Coronary artery (tissue), 2 donors: ENCODE measurements around the gene TSPAN13.

Source experiments
- DNase-seq: peaks from one replicate; pipeline ENCODE4 v3.0.0-alpha.2; 2017; ENCODE audit warnings: low spot score
- H3K27ac ChIP-seq, 2 donors: fragments of 200-600 bp; sonication (generic); one replicate each; pipeline ENCODE4 v1.5.1; 2016 to 2019
- H3K4me3 ChIP-seq: fragments of 200-600 bp; sonication (generic); 2 replicates; pipeline ENCODE4 v1.5.1; 2016; ENCODE audit warnings: mild to moderate bottlenecking, moderate library complexity
- CTCF ChIP-seq: fragments of 200-600 bp; sonication (generic); IDR thresholded peaks from one replicate; pipeline ENCODE4 v1.5.1; 2019; ENCODE audit warnings: antibody characterized with exemption

TSPAN13 gene

GRCh38 chr7:16785846-16786245 is 32.3 kb downstream of the TSPAN13 start:
- no peak for DNase-seq
- Histone ChIP-seq H3K27ac (no peak overlapping the region), H3K4me3 (no peak overlapping the region)
- no peak for TF ChIP-seq CTCF

- DNase-seq = no peak
- TF ChIP-seq CTCF = no peak
- Histone ChIP-seq H3K4me3 (no peak overlapping the region), H3K27ac (no peak overlapping the region)
Observed at GRCh38 chr7:16786257-16786656, 32.7 kb downstream of the TSPAN13 start.

DNA sequence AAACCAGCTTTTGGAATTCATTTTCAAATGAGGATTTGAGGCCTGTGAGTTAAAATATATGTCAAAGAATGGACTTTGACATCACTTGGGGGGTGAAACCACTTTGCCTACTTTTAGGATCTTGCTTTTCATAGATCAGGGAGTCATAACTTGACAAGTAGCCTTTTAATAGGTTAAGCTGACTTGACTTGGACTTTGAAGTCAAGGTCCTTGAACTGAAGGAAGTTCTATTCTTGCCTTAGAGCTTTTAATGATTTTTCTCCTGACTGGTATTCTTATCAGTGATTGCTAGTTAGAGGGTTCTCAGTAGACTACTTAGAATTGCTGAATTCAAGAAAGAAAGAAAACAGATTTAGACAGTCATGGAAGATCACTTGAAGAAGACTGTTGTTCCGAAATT is 33.6 kb downstream of the TSPAN13 start:
- no peak for TF ChIP-seq CTCF
- no peak for DNase-seq
- no peak overlapping the region for H3K4me3 ChIP-seq
- H3K27ac ChIP-seq = no peak overlapping the region

GRCh38 chr7:16791071-16791470 is 37.5 kb downstream of the TSPAN13 start:
- DNase-seq = no peak
- Histone ChIP-seq H3K4me3 (no peak overlapping the region), H3K27ac (no peak overlapping the region)
- no peak for TF ChIP-seq CTCF

- no peak overlapping the region for H3K4me3 ChIP-seq
- no peak overlapping the region for H3K27ac ChIP-seq
- DNase-seq = no peak
- TF ChIP-seq CTCF = no peak
Observed at GRCh38 chr7:16791905-16792698, 38.5 kb downstream of the TSPAN13 start.

DNA sequence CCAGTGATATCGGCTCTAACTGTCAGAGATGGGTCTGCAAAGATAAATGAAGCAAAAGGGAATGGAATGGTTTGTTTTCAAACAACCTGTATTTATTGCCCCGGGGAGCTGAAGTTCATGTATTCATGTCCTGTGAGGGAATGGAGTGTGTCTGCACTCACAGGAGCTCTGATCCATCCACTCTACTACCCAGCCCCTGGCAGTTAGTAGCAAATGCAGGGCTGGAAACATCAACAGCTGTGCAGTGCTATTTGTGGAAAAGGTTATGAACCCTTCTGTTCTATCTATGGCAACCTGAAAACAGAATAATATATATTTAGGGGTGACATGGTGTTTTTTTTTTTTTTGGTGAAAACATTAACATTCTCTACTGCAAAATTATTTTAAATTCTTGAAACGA is 41.4 kb downstream of the TSPAN13 start:
- no peak for DNase-seq

More for the DNA sequence above, 41.4 kb downstream of the TSPAN13 start:
- no peak for TF ChIP-seq CTCF
- Histone ChIP-seq H3K27ac (no peak overlapping the region), H3K4me3 (no peak overlapping the region)
